Muscle of arm (tissue), 14 donors: ENCODE data around the gene LGALS7. TPM values are rescaled to one million over a fixed set of nuclear protein-coding genes. Genes with fewer than 3 reads are reported as not detected.
"Not testable (repeated sequence)": the region's sequence is repeated elsewhere in the genome, so short reads cannot be mapped to it uniquely, and the experiment has no call there.

Source experiments
- DNase-seq: peaks from one replicate; pipeline ENCODE4 v3.0.0-alpha.2; 2013
- long read RNA-seq, 11 donors: transcript quantifications; one replicate each; lab custom pipeline, GENCODE V29; 2026
- polyA plus RNA-seq, 12 donors: library from polyadenylated mRNA; unstranded; fragments of 120-200 nt; gene quantifications; one replicate each; pipeline ENCODE4 v1.2.1, GENCODE V29; 2013; ENCODE audit not compliant: insufficient read length in 12 of 12

The LGALS7 gene
- polyA plus RNA-seq = 1 to 10 TPM in 5 of 12 donors, under 1 TPM in 3, not detected in 4; 0.33 to 8.7 (median 1.0) TPM
- long read RNA-seq, donor 1 = 0 reads
- long read RNA-seq, donor 2 = 0 reads
- long read RNA-seq, donor 3 = 0 reads
- long read RNA-seq, donor 4 = 0 reads
- long read RNA-seq, donor 5 = 0 reads
- long read RNA-seq, donor 6 = 0 reads
- long read RNA-seq, donor 7, partial matches to known transcripts = 0 of 3 reads
- long read RNA-seq, donor 7, other reads (novel, unspliced or antisense) = 0 of 3 reads
- long read RNA-seq, donor 8 = 0 reads
- long read RNA-seq, donor 9, transcript LGALS7-201 (4 exons, 466 nt) = major isoform, 18 of 76 reads
- long read RNA-seq, donor 9, partial matches to known transcripts = 46 of 76 reads
- long read RNA-seq, donor 9, other reads (novel, unspliced or antisense) = 12 of 76 reads
- long read RNA-seq, donor 10, partial matches to known transcripts = 0 of 1 reads
- long read RNA-seq, donor 10, other reads (novel, unspliced or antisense) = 0 of 1 reads
- long read RNA-seq, donor 11, partial matches to known transcripts = 0 of 1 reads
- long read RNA-seq, donor 11, other reads (novel, unspliced or antisense) = 0 of 1 reads

DNA sequence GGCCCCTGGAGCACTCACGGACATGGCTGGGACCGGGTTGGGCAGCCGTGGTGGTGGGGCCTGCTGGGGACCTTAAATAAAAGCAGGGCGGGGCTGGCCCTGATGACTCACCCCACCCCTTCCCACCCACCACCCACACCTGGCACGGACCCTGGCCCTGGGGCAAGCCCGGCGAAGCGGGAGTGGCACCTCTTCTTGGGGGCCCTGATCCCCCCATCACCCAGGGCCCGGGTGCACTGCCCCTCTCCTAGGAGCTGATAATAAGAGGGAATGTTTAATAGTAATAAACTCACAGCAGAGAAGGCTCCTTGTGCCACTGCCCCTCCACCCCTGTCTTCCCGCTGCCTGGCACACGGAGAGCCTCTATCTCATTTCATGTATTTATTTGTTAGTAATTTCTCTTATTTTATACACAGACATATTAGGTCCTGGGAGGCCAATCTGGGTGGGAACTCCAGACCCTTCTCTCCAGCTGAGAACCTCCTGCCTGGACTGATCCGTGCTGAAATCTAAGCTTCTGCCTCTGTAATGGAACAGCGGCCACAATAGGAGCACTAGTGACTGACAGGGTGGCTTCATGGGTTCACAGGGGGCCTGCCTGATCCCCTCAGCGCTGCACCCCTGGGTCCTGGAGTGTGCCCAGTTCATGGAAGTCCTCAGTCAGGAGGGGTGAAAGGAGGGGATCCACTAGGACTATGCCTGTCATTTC lies at the start of gene LGALS7:
TSS of gene LGALS7 (minus strand) at position 49 of the 709 bp plus-strand sequence. CDS start at position 24, 25 bp downstream.
- no peak for DNase-seq

GRCh38 chr19:38821230-38821825 lies 48.0 kb upstream of the LGALS7 start:
- not testable (repeated sequence) for DNase-seq

DNA sequence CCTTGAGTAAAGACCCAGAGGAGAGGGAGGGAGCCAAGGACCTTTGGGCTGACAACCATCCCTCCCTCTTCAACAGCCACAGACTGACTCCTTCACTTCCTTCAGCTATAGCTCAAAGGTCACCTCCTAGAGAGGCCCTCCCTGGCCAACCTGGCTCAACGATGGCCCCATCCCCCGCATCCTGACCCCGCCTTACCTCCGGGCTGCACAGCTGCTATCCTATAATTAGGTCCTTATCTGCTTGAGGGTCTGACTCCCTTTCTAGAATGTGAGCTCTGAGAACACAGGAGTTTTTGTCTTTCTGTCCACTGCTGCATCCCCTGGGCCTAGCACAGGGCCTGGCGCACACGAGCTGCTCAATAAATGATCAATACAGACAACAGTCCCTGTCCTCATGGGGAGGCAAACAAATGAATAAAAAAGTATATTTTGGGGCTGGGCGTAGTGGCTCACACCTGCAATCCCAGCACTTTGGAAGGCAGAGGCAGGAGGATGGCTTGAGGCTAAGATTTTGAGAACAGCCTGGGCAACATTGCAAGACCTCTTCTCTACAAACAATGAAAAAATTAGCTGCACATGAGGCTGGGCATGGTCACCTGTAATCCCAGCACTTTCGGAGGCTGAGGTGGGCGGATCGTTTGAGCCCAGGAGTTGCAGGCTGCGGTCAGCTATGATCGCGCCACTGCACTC lies 46.1 kb upstream of the LGALS7 start:
- DNase-seq = no peak

DNA sequence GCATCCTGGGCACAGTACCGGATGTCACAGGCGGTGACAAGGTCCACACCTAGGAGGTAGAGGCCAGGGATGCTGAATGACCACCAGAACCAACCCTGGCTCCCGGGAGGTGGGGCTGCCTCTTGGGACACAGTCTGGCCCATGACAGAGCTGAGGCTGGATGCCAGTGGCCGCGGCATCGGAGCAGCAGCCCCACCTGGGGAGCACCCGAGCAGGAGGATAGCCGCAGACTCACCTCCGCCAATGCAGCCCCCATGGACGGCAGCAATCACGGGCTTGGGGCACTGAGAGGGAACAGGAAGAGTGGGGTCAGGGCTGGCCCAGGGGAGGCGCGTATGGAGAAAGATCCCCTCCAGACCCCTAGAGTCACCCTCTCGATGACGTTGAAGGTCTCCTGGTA lies 43.8 kb upstream of the LGALS7 start:
- no peak for DNase-seq

GRCh38 chr19:38816131-38816750 lies 42.9 kb upstream of the LGALS7 start:
- DNase-seq = no peak

DNA sequence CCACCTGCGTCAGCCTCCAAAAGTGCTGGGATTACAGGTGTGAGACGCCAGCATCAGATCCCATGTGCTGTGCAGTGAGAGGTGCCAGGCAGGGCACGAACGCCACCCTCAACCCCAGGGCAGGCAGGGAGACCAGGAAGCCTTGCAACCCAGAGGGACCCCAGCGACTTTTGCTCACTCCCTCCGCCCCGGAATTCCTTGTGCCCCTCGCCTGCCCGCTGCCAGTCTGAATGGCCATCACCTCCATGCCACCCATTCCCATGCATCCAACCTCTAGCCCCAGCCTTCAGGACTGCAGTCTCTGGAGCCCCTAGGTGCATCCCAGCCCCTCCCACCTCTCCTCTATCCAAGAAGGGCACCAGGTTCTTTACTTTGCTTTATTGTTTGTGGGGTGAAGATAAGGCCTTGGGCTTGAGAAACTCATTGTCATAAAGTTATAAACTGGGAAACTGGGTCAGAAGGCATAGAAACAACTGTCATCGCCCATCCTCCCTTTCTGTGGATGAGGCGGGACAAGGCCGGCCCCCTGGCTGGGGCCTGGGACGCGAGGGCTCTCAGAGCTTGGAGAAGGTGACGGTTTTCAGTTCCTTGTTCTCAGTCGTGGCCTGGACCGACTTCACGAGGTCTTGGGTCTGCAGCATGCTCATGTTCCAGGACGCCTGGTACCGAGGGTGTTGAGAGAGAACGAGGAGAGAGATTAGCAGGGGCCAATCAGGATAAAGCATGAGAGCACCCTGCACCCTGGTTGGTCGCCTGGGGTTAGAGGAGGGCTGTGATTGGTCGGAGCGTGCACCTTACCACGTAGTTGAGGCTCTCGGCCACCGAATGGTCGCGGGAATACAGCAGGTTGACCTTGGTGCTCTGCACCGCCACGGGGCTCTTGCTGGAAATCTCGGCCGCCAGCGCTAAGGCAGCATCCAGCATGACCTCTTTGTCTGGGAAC lies 42.0 kb upstream of the LGALS7 start:
- no peak for DNase-seq

DNA sequence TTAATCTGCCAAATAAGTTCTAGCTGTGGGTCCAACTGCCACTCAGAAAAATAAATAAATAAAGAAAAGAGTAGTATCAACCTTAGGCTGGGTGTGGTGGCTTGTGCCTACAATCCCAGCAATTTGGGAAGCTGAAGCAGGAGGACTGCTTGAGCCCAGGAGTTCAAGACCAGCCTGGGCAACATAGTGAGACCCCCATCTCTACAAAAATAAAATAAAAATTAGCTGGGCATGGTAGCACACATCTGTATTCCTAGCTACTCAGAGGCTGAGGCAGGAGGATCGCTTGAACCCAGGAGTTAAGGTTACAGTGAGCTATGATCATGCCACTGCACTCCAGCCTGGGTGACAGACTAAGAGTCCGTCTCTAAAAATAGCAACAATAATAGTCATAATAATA lies 40.6 kb upstream of the LGALS7 start:
- DNase-seq = not testable (repeated sequence)

DNA sequence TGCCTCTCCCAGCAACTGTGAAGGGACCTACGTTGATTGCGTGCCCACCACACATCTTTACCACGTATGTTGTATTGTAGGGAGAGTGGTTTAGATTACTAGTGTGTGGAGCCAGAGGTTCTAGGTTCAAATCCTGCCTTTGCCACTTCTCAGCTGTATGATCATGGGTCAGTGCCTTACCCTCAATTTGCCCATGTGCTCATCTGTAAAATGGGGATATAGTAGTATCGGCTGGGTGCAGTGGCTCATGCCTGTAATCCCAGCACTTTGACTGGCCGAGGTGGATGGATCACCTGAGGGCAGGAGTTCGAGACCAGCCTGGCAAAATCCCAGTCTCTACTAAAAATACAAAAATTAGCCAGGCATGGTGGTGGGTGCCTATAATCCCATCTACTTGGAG lies 40.0 kb upstream of the LGALS7 start:
- DNase-seq = no peak

GRCh38 chr19:38812841-38813320 lies 39.6 kb upstream of the LGALS7 start, which contains the start of gene LGALS4:
Gene LGALS4 (minus strand): TSS chr19:38812945. CDS start chr19:38812886, 59 bp downstream.
- DNase-seq = no peak

DNA sequence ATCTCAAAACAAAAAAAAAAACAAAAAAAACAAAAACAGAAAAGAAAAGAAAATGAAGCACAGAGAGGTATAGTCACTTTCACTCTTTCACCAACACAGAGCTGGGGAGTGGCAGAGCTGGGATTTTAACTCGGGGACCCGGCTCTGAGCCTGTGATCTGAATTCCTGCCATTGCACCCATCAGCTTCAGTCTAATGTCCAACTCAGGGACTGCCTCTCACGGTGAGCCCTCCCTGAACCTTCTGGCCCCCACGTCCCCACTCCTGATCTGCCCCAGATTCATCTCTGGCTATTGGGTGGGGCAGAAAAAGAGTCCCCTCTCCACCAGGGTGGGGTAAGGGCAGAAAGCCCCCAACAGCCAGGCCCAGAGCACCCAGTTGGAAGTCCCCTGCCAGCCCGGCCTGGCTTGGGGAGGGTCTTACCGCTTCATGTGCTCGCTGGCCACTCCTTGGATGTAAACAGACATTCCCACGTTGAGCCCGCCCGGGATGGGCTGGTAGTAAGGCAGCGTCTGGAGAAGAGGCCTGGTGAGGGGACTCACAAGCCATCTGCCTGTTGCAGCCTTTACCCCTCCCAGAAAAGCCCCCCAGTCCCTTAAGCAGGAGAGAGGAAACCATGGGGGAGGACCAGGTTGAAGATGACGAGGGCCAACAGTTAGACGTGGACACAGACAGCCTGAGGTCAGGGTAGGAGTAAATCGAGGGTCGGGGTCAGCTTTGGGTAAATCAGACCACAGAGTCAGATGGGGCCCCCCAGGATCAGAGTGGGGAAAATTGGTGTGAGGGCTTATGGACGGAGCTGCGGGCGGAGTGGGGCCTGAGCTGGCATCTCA lies 38.9 kb upstream of the LGALS7 start:
- no peak for DNase-seq

GRCh38 chr19:38809592-38810252 lies 36.4 kb upstream of the LGALS7 start:
- no peak for DNase-seq

DNA sequence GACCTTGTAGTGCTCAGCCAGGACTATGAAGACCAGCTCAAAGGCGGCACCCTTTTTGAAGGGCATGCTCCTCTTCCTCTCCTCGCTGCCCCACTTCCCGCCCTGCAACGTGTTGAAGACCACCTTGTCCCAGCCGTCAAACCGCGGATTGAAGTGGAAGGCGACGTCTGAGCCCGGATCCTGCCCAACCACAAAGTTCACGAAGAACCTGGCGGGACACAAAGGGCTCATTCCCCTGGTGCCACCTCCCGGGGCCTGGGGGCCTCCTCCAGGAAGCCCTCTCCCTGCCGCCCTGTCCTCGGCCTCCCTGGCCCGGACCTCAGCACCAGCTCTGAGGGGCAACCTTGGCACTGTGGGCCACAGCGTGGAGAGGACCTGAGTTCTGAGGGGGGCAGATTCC lies 35.4 kb upstream of the LGALS7 start:
- no peak for DNase-seq

DNA sequence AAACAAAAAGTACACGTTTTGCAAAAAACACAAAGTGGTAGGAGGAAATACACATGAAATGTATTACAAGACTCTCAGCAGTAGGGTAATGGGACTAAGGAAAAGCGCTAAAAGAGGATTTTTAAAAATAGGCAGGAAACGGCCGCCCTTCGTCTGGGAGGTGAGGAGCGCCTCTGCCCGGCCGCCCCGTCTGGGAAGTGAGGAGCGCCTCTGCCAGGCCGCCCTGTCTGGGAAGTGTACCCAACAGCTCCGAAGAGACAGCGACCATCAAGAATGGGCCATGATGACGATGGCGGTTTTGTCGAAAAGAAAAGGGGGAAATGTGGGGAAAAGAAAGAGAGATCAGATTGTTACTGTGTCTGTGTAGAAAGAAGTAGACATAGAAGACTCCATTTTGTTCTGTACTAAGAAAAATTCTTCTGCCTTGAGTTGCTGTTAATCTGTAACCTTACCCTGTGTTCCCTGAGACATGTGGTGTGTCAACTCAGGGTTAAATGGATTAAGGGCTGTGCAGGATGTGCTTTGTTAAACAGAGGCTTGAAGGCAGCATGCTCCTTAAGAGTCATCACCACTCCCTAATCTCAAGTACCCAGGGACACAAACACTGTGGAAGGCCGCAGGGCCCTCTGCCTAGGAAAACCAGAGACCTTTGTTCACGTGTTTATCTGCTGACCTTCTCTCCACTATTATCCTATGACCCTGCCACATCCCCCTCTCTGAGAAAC lies 34.2 kb upstream of the LGALS7 start:
- DNase-seq = not testable (repeated sequence)

DNA sequence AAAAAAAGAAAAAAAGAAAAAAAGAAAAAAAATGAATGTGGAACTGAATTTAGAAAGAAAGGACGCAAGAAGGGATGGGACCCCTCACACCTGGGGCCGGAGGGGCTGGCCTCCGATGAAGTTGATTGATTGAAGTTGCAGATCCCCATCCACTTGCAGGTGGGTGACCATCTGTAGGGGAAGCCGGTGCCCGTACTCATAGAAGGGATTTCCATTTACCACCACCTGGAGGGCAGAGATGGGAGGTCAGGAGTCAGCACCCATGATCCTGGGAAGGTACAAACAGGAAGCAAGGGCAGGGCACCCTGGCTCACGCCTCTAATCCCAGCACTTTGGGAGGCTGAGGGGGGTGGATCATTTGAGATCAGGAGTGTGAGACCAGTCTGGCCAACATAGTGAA lies 33.1 kb upstream of the LGALS7 start:
- DNase-seq = no peak

- DNase-seq = no peak
These were observed 31.9 kb upstream of the LGALS7 start for GRCh38 chr19:38805180-38805579.

DNA sequence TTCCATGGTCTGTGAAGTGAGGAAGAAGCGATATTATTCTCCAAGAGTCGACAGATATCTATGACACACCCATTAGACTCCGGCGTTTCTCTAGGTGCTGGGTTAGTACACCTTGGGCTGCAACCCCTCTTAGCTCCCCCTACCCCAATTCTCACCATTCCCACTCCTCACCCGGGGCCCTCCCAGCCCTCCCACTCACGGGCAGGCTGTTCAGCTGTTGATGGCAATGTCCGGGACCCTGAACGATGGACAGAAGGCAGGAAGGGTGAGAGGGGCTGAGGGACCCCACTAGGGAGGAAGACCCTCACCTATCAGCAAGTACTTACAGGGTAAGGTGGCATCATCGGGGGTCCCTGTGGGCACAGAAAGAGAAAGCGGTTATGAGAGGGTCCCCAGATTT lies 30.2 kb upstream of the LGALS7 start:
- no peak for DNase-seq

GRCh38 chr19:38801359-38802095 lies 28.2 kb upstream of the LGALS7 start:
- no peak for DNase-seq
